AG09309 (cell line): ENCODE results near the gene CREB3L2.

Experiments used
- DNase-seq: peaks from one replicate; pipeline ENCODE4 v3.0.0-alpha.2; 2010; ENCODE audit warnings: low read depth
- H3K4me3 ChIP-seq: 2 replicates; pipeline ENCODE4 v1.5.1; 2011; ENCODE audit warnings: mild to moderate bottlenecking, low read depth, low read length, moderate library complexity; ENCODE audit not compliant: control insufficient read depth
- CTCF ChIP-seq: IDR thresholded peaks from 2 replicates; pipeline ENCODE4 v1.5.1; 2011; ENCODE audit warnings: mild to moderate bottlenecking, low read depth, low read length, inconsistent platforms; ENCODE audit not compliant: insufficient read depth, control insufficient read depth; ENCODE audit errors: missing control alignments

Gene CREB3L2

GRCh38 chr7:137981175-137981574 is 20.7 kb downstream of the CREB3L2 start:
- no peak overlapping the region for H3K4me3 ChIP-seq
- TF ChIP-seq CTCF = no peak
- DNase-seq = no peak

- no peak for DNase-seq
- TF ChIP-seq CTCF = no peak
- H3K4me3 ChIP-seq = no peak overlapping the region
Observed at GRCh38 chr7:137980308-137980707, 21.6 kb downstream of the CREB3L2 start.

- no peak overlapping the region for H3K4me3 ChIP-seq
- peak; percentile 86 for DNase-seq
- TF ChIP-seq CTCF = no peak
Observed at GRCh38 chr7:137978464-137979237, 23.2 kb downstream of the CREB3L2 start.

GRCh38 chr7:137977173-137977572 is 24.7 kb downstream of the CREB3L2 start:
- TF ChIP-seq CTCF = no peak
- DNase-seq = no peak
- H3K4me3 ChIP-seq = no peak overlapping the region

GRCh38 chr7:137976696-137977095 is 25.2 kb downstream of the CREB3L2 start:
- TF ChIP-seq CTCF = no peak

GRCh38 chr7:137976232-137976631 is 25.7 kb downstream of the CREB3L2 start:
- no peak overlapping the region for H3K4me3 ChIP-seq
- DNase-seq = no peak
- no peak for TF ChIP-seq CTCF

More at GRCh38 chr7:137976696-137977095, 25.2 kb downstream of the CREB3L2 start:
- DNase-seq = no peak
- H3K4me3 ChIP-seq = no peak overlapping the region
